HPDE6-E6E7 (cell line): ENCODE results near the gene PITRM1.
"Not testable (repeated sequence)": the region's sequence is repeated elsewhere in the genome, so short reads cannot be mapped to it uniquely, and the experiment has no call there.

ENCODE experiments used
- DNase-seq: peaks from one replicate; pipeline ENCODE4 v3.0.0; 2011; ENCODE audit warnings: missing footprints; ENCODE audit errors: extremely low spot score

Gene PITRM1

DNA sequence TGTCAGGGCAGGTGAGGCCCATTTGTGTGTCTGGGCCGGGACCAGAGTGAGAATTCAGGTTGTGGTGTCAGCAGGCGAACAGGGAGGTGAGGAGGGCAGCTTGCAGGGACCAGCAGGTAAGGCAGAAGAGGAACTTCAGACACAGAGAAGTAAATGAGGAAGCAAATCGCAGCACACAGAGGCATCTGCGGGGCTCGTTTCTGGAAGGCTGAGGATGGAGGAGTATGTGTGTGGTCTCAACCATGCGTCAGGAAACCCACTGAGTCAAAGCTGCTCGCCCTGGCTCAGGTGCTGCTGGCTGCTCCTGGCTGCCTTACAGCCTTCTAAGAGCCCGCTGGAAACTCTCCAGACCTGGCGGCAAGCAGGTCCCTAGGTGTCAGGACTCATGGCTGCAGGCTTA, 26.9 kb upstream of the PITRM1 start:
- no peak for DNase-seq

DNA sequence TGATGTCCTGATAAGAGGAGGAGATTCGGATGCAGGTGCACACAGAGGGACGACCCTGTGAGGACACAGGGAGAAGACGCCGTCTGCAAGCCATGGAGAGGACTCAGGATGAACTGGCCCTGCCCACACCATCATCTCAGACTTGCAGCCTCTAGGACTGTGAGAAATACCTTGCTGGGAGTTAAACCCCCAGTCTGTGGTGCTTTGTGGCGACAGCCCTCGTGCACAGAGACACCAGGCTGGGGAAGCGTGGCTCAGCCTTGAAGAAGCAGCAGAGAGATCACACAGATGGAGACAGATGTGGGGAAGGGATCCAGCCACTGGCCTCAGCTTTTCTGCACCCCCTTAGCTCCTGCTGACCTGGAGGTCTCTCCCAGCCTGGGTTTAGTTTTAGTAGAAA, 26.3 kb upstream of the PITRM1 start:
- no peak for DNase-seq

DNA sequence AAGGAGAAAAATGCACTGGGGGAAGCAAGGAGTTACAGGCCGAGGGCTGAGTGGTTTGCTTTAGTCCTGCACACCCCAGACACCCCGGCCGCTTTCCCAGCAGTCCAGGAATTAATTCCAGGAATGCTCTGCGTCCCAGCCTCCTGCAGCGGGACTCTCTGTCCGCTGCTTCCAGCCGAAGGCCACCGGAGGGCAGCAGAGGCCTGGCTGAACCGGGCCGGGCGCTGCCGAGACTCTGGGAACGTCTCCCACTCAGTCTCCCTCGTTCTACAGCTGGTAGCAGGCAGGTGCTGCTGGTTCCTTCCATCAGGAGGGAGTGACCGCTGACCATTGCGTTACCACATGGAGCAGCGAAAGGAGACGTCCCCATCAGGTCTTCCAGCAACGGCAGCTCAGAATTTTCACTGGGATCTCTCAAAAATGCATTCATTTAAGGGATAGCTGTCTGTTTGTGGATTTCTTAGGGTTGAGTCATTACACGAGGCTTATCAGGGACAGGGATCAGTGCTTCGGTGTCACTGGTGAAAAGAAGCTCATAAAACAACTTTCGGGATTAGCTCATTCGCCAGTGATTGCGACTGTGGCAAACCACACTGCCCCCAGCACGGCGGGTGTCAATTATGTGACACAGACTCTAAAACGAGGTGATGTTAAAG, 24.9 kb upstream of the PITRM1 start:
- DNase-seq: peak; percentile 50

DNA sequence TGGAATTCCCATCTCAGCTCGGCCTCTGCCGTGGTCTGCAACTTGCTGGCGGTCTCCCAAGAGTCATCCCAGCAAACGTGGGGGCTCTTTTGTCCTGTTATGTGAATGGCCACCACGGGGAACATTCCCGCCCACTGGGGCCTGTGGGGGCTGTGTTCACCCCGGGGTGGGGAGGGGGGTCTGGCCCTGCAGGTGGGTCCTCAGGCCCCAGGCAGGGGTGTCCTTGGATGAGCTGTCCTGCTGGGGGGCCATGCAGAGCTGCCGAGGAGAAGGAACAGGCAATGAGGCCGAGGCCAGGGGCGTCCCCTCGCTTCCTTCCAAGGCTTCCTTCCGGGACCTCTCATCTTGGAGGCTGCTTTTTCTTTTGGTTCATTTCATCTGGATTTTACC, 24.4 kb upstream of the PITRM1 start:
- no peak for DNase-seq

DNA sequence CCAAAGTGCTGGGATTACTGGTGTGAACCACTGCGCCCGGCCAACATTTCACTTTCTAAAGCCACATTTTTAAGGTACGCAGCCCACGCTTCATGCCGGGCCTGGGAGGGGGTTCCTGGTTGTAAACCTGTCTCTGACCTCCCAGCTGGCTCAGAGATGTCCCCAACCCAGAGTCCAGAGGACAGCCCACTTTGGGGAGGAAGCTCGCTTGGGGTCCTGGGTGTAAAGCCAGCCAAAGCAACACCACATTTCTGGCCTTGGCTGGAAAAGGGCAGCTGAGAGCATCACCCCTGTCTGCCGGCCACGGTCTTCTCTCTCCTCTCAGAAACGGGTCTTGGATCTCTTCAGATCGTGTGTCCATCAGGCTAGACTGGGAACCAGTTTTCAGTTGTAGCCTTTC, 23.9 kb upstream of the PITRM1 start:
- no peak for DNase-seq

DNA sequence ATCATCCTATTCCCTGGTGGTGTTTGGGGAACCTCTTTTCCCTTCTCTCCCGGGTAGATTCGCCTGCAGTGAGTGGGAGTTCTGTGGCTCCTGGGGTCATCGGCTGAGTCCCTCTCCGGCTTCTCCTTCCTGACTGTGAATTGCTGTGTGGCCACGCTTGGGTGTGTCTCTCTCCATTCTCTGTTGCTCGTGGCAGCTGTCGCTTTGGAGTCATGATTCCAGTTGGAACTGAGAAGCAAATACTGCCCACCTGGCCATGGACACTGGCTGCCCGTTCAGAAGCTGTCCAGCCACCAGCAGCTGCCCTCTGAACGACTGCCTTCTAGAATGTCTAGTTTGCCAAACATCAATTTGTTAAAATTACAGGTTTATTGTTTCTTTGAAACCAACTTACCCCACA, 23.1 kb upstream of the PITRM1 start:
- DNase-seq: no peak

DNA sequence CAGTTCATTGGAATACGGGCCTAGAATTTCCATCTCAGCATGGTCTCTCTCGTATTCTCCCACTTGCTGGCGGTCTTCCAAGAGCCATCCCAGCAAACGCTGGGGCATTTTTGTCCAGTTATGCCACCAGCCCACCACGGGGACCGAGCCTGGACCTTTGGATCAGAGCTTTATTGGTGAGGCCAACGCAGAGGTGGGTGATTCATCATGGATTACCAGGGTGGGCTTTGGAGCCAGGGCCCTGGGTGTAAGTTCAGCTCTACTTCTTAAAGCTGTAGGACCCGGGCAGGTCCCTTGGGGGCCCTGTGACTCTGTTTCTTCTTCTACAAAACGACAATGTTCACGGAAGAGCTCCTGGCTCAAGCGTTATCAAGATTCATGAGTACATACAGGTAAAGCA, 22.7 kb upstream of the PITRM1 start:
- no peak for DNase-seq

DNA sequence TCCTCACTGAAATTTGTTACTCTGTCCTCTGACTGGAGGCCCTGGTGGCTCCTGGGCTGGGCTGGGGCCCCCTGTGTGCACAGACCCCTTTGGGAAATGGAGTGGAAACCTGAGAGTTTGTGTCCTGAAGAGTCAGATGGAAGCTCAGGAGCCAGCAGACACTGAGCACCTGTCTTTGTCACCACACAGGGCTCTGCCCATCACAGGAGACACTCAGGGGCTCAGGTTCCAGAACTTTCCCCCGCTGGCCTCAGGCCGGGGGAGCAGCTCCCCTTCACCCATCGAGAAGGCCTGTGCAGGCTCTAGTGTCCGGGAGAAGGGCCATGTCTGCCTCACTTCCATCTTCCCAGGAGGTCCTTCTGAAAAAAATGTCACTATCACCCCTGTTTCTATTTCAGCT, 22.3 kb upstream of the PITRM1 start:
- DNase-seq: no peak

DNA sequence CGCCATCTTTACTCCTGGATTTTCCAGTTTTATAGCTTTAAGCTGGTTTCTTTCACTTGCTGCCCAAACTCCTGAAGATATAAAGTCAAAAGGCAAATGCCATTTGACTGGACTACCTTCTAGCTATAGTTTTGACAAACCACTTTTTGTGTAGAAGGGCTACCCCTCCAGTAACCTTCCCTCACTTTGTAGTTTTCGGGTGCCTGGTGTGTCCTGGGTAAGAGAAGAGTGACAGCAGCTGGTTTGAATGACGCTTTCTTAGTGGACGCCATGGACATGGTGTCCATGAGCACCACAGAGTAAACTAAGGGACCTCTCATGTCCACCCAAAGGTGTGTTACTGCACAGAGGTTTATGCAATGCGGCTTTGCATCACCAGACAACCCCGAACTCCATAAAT, 21.2 kb upstream of the PITRM1 start:
- DNase-seq: no peak

DNA sequence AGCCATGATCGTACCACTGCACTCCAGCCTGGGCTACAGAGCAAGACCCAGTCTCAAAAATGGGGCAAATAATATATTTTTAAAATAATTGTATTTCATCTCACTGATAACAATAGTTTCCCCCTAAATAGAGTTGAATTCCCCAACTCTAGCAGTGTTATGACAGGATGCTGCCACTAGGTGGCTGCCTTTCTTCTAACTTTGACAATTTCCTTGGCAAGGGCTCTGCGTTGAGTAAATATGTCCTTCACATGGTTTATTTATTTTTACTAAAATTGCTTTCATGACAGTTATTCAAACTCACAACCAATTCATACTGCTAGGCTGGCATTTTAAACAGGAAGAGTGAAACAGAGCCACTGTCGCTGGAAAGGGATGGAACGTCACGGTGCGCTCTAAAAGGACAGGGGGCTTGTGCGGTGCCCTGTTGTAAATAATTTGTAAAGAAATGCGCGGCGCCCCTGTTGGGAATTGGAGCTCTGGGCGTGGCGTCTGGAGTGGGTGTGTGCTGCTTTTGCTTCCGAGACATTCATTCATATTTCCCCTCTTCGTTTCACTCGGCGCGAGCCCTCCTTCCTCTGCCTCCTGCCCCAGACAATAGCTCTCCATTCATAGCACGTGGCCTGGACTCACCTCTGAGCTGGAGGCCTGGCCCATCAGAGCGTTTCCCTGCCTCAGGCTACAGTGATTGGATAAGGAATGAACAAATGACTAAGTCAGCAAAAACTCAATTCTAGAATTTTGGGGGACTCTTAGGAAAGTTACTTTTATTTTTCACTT, 20.5 kb upstream of the PITRM1 start:
- no peak for DNase-seq

DNA sequence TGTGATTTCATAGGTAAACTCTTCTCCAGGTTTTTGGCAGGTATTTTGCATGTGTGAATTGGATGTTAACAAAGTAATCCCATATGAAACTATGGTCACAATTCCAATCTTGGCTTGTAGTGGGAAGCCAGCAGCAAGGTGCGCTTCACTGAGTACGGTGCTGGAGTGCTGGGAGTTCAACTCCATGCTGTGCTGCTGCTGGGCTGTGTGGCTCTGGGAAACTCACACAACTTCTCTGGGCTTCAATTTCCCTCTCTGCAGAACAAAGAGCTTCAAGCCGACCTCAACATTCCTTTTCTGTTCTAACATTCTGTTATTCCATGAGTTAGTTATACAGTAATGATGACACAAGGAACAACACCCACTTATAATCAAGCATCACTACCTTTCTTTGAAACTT, 18.2 kb upstream of the PITRM1 start:
- DNase-seq: no peak

DNA sequence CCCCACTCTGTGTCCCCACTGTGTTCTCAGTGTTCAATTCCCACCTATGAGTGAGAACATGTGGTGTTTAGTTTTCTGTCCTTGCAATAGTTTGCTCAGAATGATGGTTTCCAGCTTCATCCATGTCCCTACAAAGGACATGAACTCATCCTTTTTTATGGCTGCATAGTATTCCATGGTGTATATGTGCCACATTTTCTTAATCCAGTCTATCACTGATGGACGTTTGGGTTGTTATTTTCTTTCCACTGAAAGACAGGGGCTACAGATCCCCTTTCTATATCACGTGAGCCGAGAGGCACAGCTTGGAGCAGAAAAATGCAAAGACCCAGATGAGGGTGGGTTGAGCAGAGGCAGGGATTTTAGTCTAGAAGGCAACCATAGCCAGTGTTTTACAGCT, 14.6 kb upstream of the PITRM1 start:
- not testable (repeated sequence) for DNase-seq

DNA sequence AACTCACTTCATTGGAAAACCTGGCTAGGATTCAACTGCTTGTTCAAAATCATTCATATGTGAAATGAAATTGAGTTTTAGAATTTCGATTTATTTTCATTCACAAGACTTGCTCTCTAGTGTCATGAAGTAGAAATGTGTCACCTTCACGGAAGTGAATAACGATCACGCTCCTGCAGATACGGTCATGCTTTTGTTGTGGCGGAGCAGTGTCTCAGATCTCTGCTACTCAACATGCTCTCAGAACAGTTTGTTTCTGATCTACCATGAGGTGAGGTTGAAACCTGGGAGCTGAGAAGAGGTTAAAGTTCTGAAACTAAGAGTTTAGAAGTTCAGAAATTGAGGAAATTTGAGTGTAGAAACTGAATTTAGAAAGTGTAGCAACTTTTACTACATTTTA, 13.8 kb upstream of the PITRM1 start:
- no peak for DNase-seq

DNA sequence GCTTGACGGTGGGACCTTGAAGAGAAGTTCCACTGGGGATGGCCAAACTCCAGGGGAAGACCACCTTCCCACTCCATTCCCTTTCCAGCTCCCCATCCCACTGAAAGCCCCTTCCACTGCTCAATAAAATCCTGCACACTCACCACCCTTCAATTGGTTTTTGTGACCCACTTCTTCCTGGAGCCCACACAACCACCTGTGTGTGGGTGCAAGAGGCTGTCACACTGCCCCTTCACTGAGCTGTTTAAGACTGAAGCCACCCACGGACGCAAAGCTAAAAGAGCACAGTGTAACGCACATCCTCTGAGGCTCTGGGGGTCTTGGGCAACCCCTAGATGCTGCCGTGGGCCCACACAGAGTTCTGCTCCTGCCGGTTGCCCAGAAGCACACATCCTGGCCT, 12.8 kb upstream of the PITRM1 start:
- DNase-seq: no peak

DNA sequence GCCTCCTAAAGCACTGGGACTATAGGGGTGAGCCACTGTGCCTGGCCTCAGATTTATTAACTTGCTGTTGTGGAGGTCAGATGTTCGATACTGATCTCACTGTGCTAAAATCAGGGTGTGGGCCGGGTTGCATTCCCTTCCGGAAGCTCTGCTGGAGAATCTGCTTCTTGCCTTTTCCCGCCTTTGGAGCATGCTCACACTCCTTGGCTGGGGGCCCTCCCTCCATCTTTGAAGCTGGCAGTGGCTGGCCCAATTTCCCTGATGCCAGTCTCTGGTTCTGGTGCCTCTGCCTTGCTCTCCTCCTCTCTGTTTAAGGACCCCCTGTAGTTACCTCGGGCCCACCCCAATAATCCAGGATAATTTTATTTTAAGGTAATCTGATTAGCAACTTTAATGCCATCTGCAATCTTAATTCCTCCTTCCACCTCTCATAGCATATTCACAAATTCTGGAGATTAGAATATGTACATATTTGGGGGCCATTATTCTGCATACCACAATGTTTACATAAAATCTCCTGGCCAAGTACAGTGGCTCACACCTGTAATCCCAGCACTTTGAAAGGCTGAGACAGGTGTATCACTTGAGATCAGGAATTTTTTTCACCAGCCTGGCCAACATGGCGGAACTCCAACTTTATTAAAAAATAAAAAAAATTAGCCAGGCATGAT, 7.9 kb upstream of the PITRM1 start:
- no peak for DNase-seq

DNA sequence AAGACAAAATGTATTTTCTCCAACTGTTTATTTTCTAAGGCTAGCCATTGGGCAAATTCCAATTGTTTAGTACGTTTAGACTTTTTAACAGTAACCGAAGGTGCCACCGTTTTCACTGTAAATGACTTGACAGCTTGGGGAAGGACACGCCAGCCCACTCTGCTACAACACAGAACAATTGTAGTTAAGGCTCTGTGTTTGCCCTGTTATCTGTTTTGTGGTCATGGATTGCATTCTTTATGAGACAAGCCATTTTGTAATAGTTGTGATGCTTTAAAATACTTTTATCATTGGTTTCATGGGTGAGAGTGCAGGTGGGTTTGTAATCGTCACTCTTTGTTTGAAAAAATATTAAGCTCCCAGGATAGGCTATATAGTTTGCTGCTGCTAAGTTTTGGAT, 6.6 kb upstream of the PITRM1 start:
- no peak for DNase-seq

DNA sequence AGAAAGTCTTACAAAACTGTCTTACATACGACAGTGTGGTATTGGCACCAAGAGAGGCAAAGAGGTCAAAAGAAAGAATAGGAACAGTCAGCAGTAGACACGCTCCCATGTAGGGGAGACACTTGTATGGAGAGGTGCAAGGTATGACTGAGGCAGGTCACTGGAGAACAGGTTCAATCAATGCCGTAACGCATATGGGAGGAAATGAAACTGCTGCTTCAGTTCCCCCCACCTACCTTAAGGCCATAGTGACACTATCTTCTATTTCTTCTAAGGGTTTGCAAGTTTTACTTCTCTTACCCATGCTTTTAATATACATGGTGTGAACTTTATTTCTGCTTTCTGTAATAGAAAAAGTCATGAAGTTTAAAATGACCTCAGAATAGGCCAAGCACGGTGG, 5.5 kb upstream of the PITRM1 start:
- DNase-seq: no peak

DNA sequence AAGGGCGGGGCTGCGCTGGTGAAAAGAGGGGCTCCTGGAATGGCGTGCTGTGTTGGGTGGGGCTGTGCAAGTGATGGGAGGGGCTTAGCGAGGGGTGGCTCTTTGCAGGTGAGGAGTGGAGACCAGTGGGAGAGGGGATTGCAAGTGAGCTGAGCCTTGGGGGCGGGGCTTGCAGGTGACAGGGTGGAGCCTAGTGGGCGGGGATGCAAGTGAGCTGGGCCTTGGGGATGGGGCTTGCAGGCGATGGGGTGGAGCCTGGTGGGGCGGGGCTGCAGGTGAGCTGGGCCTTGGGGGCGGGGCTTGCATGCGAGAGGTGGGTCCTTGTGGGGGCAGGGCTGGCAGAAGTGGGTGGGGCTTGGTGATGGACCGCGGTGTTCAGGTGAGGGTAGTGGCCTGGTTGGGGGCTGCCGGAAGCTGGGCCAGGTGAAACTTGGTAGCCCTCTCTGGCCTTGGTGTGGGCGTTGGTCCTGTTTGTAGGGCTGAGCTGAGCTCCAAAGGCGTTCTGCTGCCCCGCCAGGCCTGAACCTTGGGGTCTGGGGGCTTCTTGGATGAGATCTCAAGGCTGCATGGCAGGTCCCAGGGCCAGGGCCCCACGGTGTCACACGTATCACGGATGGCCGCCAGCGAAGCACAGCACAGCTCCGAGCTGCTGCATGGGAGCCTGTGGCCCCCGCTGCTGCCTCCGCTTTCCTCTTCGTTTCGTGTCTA, 743 bp upstream of the PITRM1 start:
- peak; percentile 27 for DNase-seq

DNA sequence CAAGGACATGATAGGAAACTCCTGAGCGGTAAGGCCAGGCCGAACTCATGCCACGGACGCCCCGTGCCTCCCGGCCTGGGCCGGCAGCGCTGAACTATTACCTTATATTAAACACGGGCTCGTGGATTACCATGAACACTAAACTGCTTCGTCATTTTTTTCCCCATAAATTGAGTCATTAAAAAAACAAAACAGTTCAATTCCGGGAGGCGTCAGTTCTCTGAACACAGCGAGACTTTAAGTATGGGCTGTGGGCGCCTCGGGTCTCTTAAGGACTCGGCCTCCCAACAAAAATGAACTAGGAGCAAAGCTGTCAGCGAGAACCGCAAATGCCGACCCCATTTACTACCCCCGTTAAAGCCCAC, 519 bp downstream of the PITRM1 start:
- no peak for DNase-seq

DNA sequence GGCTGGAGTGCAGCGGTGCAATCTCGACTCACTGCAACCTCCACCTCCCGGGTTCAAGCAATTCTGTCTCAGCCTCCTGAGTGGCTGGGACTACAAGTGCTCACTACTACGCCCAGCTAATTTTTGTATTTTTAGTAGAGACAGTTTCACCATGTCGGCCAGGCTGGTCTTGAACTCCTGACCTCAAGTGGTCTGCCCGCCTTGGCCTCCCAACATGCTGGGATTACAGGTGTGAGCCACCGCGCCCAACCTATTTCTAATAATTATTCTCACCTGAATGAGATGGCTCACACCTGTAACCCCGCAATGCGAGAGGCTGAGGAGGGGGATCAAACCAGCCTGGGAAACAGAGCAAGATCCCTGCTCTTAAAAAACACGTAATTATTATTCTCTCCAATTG, 1.1 kb downstream of the PITRM1 start:
- not testable (repeated sequence) for DNase-seq

DNA sequence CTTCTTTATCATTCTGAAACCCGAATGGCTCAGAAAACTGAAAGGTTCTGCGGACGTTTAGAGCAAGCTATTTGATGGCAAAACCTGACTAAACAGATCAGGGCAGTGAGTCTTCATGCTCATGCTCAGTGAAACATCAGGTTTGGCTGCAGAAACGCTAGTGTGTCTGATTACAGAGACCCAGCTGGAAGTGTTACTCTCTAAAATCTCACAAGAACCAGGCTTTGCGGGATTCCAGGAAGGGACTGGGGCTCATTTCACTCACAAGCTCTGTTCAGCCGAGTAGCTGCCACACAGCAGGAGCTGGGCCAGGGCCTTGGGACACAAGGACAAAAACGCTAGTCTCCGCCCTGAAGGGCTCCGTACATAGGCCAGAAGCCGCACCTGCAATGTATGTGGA, 2.9 kb downstream of the PITRM1 start:
- no peak for DNase-seq

DNA sequence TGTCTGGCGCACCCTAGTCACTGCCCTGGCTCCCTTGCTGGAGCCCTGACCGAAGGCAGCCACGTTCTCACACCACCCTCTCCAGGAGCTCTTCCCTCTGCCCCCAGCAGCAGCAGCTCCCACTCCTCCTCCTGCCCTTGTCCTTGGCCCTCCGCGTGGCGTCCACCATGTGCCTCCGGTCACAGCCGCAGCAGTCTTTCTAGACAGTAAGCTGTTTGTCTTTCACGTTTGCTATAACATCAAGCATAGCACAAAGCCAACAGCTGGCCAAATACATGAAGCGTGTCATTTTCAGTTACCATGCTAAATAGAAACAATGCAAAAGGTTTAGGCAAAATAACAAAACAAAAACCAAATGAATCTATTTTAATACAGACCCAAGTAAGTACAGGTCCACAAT, 3.3 kb downstream of the PITRM1 start:
- no peak for DNase-seq
